SK-N-SH (cell line): ENCODE results near the gene SLC51A. TPM values are rescaled to one million over a fixed set of nuclear protein-coding genes. Genes with fewer than 3 reads are reported as not detected.

Experiments
- CTCF ChIA-PET: fragments of 300-600, 350-600 bp; formaldehyde crosslinking; extraction: SDS; loops from one replicate; lab custom pipeline; 2021; lab: Yijun Ruan, JAX
- POLR2A ChIA-PET: fragments of 350-600 bp; sonication (Branson Sonifier 250); formaldehyde crosslinking; extraction: SDS; loops from one replicate; lab custom pipeline; 2020; ENCODE audit warnings: antibody characterized with exemption, inconsistent platforms; lab: Yijun Ruan, JAX
- DNase-seq: peaks from one replicate; pipeline ENCODE4 v3.0.0; 2012
- H2AFZ ChIP-seq: fragments of 200-600 bp; sonication (generic); 2 replicates; pipeline ENCODE4 v1.8.1; 2016; ENCODE audit warnings: antibody characterized with exemption, mild to moderate bottlenecking, low read depth
- H3F3A ChIP-seq: fragments of 200-600 bp; sonication (generic); replicated peaks from 2 replicates; pipeline ENCODE3; 2016; ENCODE audit warnings: antibody characterized with exemption, mild to moderate bottlenecking; ENCODE audit not compliant: insufficient read depth
- H3K27ac ChIP-seq, 2 experiments: fragments of 200-500 bp in 1 of 2; fragments of 200-600 bp in 1 of 2; sonication (Bioruptor generic) in 1 of 2; sonication (generic), shearing (Covaris generic) in 1 of 2; 2 replicates each; pipeline versions ENCODE4 v1.5.1 to v1.6.1; 2014 to 2016; ENCODE audit warnings: low read depth in 2 of 2, inconsistent platforms in 1 of 2, low read length in 1 of 2, mild to moderate bottlenecking in 1 of 2, mixed read lengths in 1 of 2
- H3K27me3 ChIP-seq: fragments of 200-600 bp; sonication (generic), shearing (Covaris generic); 2 replicates; pipeline ENCODE4 v1.6.1; 2016; ENCODE audit warnings: mixed run types; ENCODE audit not compliant: insufficient read depth
- H3K36me3 ChIP-seq, 2 experiments: fragments of 200-500 bp in 1 of 2; fragments of 200-600 bp in 1 of 2; sonication (Bioruptor generic) in 1 of 2; sonication (generic) in 1 of 2; replicated peaks in 1 of 2; 2 replicates each; pipeline versions ENCODE3 to v1.5.1; 2014 to 2016; ENCODE audit warnings: low read length in 1 of 2, mild to moderate bottlenecking in 1 of 2; ENCODE audit not compliant: insufficient read depth in 2 of 2, control insufficient read depth in 1 of 2
- H3K4me1 ChIP-seq, 2 experiments: fragments of 200-500 bp in 1 of 2; fragments of 200-600 bp in 1 of 2; sonication (Bioruptor generic) in 1 of 2; sonication (generic), shearing (Covaris generic) in 1 of 2; 2 replicates each; pipeline versions ENCODE4 v1.5.1 to v1.6.1; 2014 to 2016; ENCODE audit warnings: low read depth in 1 of 2, low read length in 1 of 2, mixed run types in 1 of 2; ENCODE audit not compliant: insufficient read depth in 2 of 2, control insufficient read depth in 1 of 2
- H3K4me2 ChIP-seq: fragments of 200-600 bp; sonication (generic), shearing (Covaris generic); 2 replicates; pipeline ENCODE4 v1.6.1; 2017; ENCODE audit warnings: mixed run types
- H3K4me3 ChIP-seq, 2 experiments: fragments of 200-500 bp in 1 of 2; fragments of 200-600 bp in 1 of 2; sonication (Bioruptor generic) in 1 of 2; sonication (generic), shearing (Covaris generic) in 1 of 2; 2 replicates each; pipeline versions ENCODE4 v1.5.1 to v1.8.1; 2014 to 2016; ENCODE audit warnings: low read depth in 2 of 2, inconsistent platforms in 1 of 2, low read length in 1 of 2, mild to moderate bottlenecking in 1 of 2, mixed read lengths in 1 of 2, moderate library complexity in 1 of 2
- H3K79me2 ChIP-seq: fragments of 200-600 bp; sonication (generic); 2 replicates; pipeline ENCODE4 v1.8.1; 2017; ENCODE audit warnings: mild to moderate bottlenecking; ENCODE audit not compliant: insufficient read depth
- H3K9ac ChIP-seq: fragments of 200-600 bp; sonication (generic); 2 replicates; pipeline ENCODE4 v1.6.1; 2017; ENCODE audit warnings: mixed run types
- H3K9me2 ChIP-seq: fragments of 200-600 bp; sonication (generic); 2 replicates; pipeline ENCODE4 v1.6.1; 2017; ENCODE audit warnings: mixed run types
- H3K9me3 ChIP-seq: fragments of 200-600 bp; sonication (generic); 2 replicates; pipeline ENCODE4 v1.6.1; 2017; ENCODE audit warnings: mixed run types, mild to moderate bottlenecking, moderate library complexity
- H4K20me1 ChIP-seq: fragments of 200-600 bp; sonication (generic); 2 replicates; pipeline ENCODE4 v1.6.1; 2017; ENCODE audit warnings: mild to moderate bottlenecking, mixed run types; ENCODE audit not compliant: insufficient read depth
- ELF1 ChIP-seq: IDR thresholded peaks from 2 replicates; pipeline ENCODE4 v1.4.0; 2012
- EP300 ChIP-seq, 2 experiments: IDR thresholded peaks; 2 replicates each; pipeline versions ENCODE4 v1.4.0 to v1.6.1; 2012; ENCODE audit warnings: borderline replicate concordance in 1 of 2, low read depth in 1 of 2, low read length in 1 of 2
- FOXJ3 ChIP-seq: sonication (generic); formaldehyde crosslinking; IDR thresholded peaks from 2 replicates; pipeline ENCODE4 v1.5.1; 2020; ENCODE audit warnings: mild to moderate bottlenecking, missing genetic modification reagents
- GABPA ChIP-seq: IDR thresholded peaks from 2 replicates; pipeline ENCODE4 v1.4.0; 2012; ENCODE audit warnings: low read depth, mild to moderate bottlenecking
- GATA2 ChIP-seq: sonication (generic); formaldehyde crosslinking; IDR thresholded peaks from 2 replicates; pipeline ENCODE4 v1.5.0; 2020; ENCODE audit warnings: mild to moderate bottlenecking, missing genetic modification reagents
- NFIC ChIP-seq: IDR thresholded peaks from 2 replicates; pipeline ENCODE4 v1.4.0; 2012; ENCODE audit warnings: borderline replicate concordance
- NRF1 ChIP-seq: IDR thresholded peaks from 2 replicates; pipeline ENCODE4 v1.6.1; 2012; ENCODE audit warnings: low read depth, mild to moderate bottlenecking, low read length
- POLR2AphosphoS5 ChIP-seq: IDR thresholded peaks from 2 replicates; pipeline ENCODE4 v1.6.1; 2012; ENCODE audit warnings: low read depth, low read length
- RAD21 ChIP-seq: IDR thresholded peaks from 2 replicates; pipeline ENCODE4 v1.6.1; 2012; ENCODE audit warnings: mild to moderate bottlenecking, low read length
- RFX5 ChIP-seq: IDR thresholded peaks from 2 replicates; pipeline ENCODE4 v1.6.1; 2012; ENCODE audit warnings: mild to moderate bottlenecking, improper control_type of control experiment, low read length
- RXRA ChIP-seq: IDR thresholded peaks from 2 replicates; pipeline ENCODE4 v1.4.0; 2012; ENCODE audit warnings: low read depth, mild to moderate bottlenecking, borderline replicate concordance
- SIN3A ChIP-seq: IDR thresholded peaks from 2 replicates; pipeline ENCODE4 v1.6.1; 2012; ENCODE audit warnings: low read depth, mild to moderate bottlenecking, low read length, moderate library complexity, borderline replicate concordance
- TAF1 ChIP-seq: IDR thresholded peaks from 2 replicates; pipeline ENCODE4 v1.6.1; 2012; ENCODE audit warnings: low read depth, mild to moderate bottlenecking, low read length, moderate library complexity, borderline replicate concordance
- TCF12 ChIP-seq: IDR thresholded peaks from 2 replicates; pipeline ENCODE4 v1.4.0; 2012
- TEAD4 ChIP-seq: IDR thresholded peaks from 2 replicates; pipeline ENCODE4 v1.4.0; 2012; ENCODE audit warnings: mild to moderate bottlenecking, borderline replicate concordance; ENCODE audit not compliant: insufficient read depth
- WGBS: methylation state at CpG from one replicate; pipeline ENCODE4 v1.1.6; 2017; ENCODE audit warnings: low lambda C conversion rate; 5-methylcytosine and 5-hydroxymethylcytosine counted together
- polyA plus RNA-seq, 3 experiments: library from polyadenylated mRNA; depleted of rRNA; stranded (reverse); fragments of >200 nt; gene quantifications; 2 replicates each; pipeline ENCODE4 v1.2.3, GENCODE V29; 2012
- TF ChIP-seq, protein P1 (sequence below): fragments of 200-600 bp; sonication (generic); IDR thresholded peaks from 2 replicates; pipeline ENCODE4 v1.6.1; 2017; ENCODE audit warnings: antibody characterized with exemption, mild to moderate bottlenecking, moderate library complexity
- TF ChIP-seq, protein P2 (sequence below): IDR thresholded peaks from 2 replicates; pipeline ENCODE4 v1.4.0; 2012; ENCODE audit warnings: low read depth
- TF ChIP-seq, protein P3 (sequence below): fragments of 150-350 bp; IDR thresholded peaks from 2 replicates; pipeline ENCODE4 v1.6.1; 2017; ENCODE audit warnings: antibody characterized with exemption, low read length, low read depth, borderline replicate concordance
- TF ChIP-seq, protein P4 (sequence below): IDR thresholded peaks from 2 replicates; pipeline ENCODE4 v1.4.0; 2012; ENCODE audit warnings: low read depth, borderline replicate concordance

The SLC51A gene
- polyA plus RNA-seq, 1 of the 3 experiments (the other 2 are of a cell fraction): not detected

DNA sequence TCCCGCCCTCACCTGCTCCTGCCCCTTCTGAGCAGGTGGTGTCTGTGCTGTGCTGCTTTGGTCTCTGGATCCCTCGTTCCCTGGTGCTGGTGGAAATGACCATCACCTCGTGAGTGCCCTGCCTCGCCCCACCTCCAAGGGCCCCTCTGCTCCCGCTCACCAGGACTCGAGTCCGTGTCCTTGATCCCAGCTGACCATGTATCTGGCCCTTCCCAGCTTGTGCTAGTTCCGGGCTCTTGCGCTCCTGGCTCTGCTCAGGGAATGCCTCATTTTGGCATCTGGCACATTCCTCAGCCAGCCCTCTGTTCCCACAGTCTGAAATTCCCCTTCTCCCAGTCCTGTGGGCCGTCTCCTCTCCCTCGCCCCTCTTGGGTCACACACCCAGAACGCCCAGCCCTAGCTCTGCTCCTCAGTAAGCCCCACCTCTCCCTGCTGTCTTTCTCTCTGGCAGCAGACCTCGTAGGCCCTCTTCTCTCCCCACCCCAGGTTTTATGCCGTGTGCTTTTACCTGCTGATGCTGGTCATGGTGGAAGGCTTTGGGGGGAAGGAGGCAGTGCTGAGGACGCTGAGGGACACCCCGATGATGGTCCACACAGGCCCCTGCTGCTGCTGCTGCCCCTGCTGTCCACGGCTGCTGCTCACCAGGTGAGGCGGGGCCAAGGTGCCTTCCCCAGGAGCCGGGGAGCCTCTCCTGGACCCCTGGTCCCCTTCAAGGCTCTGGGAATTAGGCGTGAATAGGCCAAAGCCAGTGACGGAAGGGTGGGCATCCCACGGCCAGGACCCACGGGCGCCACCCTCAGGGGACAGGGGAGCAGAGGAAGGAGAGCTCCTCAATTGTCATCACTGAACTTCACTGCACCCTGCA, 11.5 kb downstream of the SLC51A start:
- CTCF ChIA-PET: interaction anchor here (0.6 to 1.2 kb wide), 2 partner anchors 26 to 180 kb away, joined by 3 read pairs; no protein-coding TSS in a partner anchor

DNA sequence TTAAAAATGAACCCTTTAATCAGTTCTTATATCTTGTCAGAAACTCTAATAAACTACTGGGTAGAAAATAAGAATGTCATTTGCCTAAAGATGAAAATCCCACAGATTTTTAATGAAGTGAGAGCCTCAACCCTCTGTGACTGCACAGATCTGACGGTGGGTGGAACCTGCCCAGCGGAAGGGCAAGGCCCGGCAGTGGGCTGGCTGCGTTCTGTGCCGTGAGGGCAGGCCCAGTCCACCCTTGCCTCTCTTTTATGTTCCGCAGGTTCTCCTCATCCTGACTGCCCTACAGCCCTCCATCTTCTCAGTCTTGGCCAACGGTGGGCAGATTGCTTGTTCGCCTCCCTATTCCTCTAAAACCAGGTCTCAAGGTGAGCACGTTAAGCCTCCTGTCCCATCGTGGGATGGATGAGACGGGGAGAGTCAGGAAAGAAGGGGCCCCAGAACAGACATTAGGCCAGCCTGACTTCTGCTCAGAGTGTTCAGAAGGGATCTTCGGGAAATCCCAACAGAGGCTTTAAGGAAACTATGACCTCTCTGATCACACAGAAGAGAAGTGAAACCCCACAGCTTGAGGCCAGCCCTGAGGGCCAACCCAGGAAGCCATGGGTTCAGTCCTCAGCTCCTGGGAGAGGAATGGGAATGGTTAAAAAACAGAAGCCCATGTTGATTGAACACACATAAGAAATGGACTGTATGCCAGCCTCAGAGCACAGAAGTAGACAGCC, 16.0 kb downstream of the SLC51A start:
- no peak for DNase-seq
- Histone ChIP-seq H2AFZ (no peak overlapping the region), H3K4me3 (no peak overlapping the region), H3K9me3 (no peaks in the 10 kb centered on the region), H4K20me1 (no peaks in the 10 kb centered on the region), H3K9ac (no peak overlapping the region), H3K27me3 (no peaks in the 10 kb centered on the region), H3K27ac (no peak overlapping the region), H3K9me2 (no peaks in the 10 kb centered on the region), H3K4me1 (no peaks in the 10 kb centered on the region; a peak in 1 of 4 replicates), H3K4me2 (no peak overlapping the region), H3K36me3 (peaks cover 2 to 10% of the 10 kb centered on the region in 2 experiments), H3K79me2 (no peaks in the 10 kb centered on the region), H3F3A (peaks cover 3% of the 10 kb centered on the region)
- ChIA-PET CTCF (no interaction called here), POLR2A (no interaction called here)
- WGBS: 95% methylated on average over 12 of the region's 12 CpGs
- TF ChIP-seq GATA2 (CRISPR knock-in tag) (no peak), NFIC (no peak), TCF12 (no peak), RAD21 (no peak), GABPA (no peak), ELF1 (no peak), TAF1 (no peak), EP300 (IDR thresholded peaks at IDR 0.05; ENCODE audit: borderline replicate concordance in 1 of 2, low read depth in 1 of 2, low read length in 1 of 2) (no peak), RXRA (no peak)
- TF ChIP-seq, protein P1, sequence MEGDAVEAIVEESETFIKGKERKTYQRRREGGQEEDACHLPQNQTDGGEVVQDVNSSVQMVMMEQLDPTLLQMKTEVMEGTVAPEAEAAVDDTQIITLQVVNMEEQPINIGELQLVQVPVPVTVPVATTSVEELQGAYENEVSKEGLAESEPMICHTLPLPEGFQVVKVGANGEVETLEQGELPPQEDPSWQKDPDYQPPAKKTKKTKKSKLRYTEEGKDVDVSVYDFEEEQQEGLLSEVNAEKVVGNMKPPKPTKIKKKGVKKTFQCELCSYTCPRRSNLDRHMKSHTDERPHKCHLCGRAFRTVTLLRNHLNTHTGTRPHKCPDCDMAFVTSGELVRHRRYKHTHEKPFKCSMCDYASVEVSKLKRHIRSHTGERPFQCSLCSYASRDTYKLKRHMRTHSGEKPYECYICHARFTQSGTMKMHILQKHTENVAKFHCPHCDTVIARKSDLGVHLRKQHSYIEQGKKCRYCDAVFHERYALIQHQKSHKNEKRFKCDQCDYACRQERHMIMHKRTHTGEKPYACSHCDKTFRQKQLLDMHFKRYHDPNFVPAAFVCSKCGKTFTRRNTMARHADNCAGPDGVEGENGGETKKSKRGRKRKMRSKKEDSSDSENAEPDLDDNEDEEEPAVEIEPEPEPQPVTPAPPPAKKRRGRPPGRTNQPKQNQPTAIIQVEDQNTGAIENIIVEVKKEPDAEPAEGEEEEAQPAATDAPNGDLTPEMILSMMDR: no peak
- TF ChIP-seq, protein P2, sequence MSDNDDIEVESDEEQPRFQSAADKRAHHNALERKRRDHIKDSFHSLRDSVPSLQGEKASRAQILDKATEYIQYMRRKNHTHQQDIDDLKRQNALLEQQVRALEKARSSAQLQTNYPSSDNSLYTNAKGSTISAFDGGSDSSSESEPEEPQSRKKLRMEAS: no peak
- TF ChIP-seq, protein P3, sequence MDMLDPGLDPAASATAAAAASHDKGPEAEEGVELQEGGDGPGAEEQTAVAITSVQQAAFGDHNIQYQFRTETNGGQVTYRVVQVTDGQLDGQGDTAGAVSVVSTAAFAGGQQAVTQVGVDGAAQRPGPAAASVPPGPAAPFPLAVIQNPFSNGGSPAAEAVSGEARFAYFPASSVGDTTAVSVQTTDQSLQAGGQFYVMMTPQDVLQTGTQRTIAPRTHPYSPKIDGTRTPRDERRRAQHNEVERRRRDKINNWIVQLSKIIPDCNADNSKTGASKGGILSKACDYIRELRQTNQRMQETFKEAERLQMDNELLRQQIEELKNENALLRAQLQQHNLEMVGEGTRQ: no peak

More for the DNA sequence above, 11.5 kb downstream of the SLC51A start:
- Histone ChIP-seq H2AFZ (no peak overlapping the region), H3K9me3 (no peaks in the 10 kb centered on the region), H4K20me1 (no peaks in the 10 kb centered on the region), H3K4me2 (no peak overlapping the region), H3K27me3 (no peaks in the 10 kb centered on the region), H3F3A (no peaks in the 10 kb centered on the region), H3K36me3 (no peaks in the 10 kb centered on the region), H3K9me2 (no peaks in the 10 kb centered on the region), H3K9ac (no peak overlapping the region), H3K27ac (no peak overlapping the region), H3K79me2 (no peaks in the 10 kb centered on the region), H3K4me3 (no peak overlapping the region), H3K4me1 (no peaks in the 10 kb centered on the region; a peak in 1 of 4 replicates)
- POLR2A ChIA-PET: no interaction called here
- 80% methylated on average over 13 of the region's 24 CpGs for WGBS
- TF ChIP-seq NRF1: no peak
- TF ChIP-seq SIN3A: no peak
- TF ChIP-seq GABPA: no peak
- TF ChIP-seq POLR2AphosphoS5: no peak
- no peak for TF ChIP-seq RXRA
- no peak for TF ChIP-seq RAD21
- TF ChIP-seq RFX5: no peak
- TF ChIP-seq ELF1: no peak
- TF ChIP-seq FOXJ3 (CRISPR knock-in tag): no peak
- no peak for TF ChIP-seq TEAD4
- TF ChIP-seq EP300 (IDR thresholded peaks at IDR 0.05; ENCODE audit: borderline replicate concordance in 1 of 2, low read depth in 1 of 2, low read length in 1 of 2): no peak
- TF ChIP-seq TAF1: no peak
- TF ChIP-seq, protein P4, sequence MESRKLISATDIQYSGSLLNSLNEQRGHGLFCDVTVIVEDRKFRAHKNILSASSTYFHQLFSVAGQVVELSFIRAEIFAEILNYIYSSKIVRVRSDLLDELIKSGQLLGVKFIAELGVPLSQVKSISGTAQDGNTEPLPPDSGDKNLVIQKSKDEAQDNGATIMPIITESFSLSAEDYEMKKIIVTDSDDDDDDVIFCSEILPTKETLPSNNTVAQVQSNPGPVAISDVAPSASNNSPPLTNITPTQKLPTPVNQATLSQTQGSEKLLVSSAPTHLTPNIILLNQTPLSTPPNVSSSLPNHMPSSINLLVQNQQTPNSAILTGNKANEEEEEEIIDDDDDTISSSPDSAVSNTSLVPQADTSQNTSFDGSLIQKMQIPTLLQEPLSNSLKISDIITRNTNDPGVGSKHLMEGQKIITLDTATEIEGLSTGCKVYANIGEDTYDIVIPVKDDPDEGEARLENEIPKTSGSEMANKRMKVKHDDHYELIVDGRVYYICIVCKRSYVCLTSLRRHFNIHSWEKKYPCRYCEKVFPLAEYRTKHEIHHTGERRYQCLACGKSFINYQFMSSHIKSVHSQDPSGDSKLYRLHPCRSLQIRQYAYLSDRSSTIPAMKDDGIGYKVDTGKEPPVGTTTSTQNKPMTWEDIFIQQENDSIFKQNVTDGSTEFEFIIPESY: no peak
- TF ChIP-seq, protein P3: no peak
- DNase-seq: no peak
